ENCODE results near the gene AGRP.

DNA sequence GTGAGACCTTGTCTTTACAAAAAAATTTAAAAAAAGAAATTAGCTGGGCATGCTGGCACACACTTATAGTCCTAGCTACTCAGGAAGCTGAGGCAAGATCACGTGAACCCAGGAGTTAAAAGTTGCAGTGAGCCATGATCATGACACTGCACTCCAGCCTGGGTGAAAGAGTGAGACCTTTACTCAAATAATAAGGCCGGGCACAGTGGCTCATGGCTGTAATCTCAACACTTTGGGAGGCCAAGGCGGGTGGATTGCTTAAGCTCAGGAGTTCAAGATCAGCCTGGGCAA is 33.8 kb upstream of the AGRP start:
- TF ChIP-seq POLR2AphosphoS5 (IDR thresholded peaks at IDR 0.05), result no peak
- TF ChIP-seq, protein P1, sequence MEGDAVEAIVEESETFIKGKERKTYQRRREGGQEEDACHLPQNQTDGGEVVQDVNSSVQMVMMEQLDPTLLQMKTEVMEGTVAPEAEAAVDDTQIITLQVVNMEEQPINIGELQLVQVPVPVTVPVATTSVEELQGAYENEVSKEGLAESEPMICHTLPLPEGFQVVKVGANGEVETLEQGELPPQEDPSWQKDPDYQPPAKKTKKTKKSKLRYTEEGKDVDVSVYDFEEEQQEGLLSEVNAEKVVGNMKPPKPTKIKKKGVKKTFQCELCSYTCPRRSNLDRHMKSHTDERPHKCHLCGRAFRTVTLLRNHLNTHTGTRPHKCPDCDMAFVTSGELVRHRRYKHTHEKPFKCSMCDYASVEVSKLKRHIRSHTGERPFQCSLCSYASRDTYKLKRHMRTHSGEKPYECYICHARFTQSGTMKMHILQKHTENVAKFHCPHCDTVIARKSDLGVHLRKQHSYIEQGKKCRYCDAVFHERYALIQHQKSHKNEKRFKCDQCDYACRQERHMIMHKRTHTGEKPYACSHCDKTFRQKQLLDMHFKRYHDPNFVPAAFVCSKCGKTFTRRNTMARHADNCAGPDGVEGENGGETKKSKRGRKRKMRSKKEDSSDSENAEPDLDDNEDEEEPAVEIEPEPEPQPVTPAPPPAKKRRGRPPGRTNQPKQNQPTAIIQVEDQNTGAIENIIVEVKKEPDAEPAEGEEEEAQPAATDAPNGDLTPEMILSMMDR (IDR thresholded peaks at IDR 0.05), result no peak

Data from transverse colon (tissue), 4 donors.